Measurements from ENCODE around the gene TEPSIN.

The TEPSIN gene

DNA sequence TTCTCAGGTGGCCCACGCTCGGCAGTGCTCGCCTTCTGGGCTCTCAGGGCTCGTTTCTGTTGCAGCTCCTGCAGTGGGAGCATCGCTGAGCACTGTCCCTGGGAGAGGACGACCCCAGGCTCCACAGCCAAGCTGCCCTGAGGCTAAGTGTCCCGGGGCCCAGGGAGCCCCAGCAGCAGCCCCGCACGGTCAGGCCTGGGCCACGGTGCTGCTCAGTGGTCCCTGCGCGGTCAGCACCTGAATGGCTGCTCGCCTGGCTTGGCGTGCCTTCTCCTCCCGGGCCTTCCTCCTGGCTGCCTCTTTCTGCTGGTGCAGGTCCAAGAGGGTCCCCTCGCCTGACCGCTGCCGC is 39.4 kb downstream of the TEPSIN start:
- Histone ChIP-seq H3K27ac (replicated peaks) (no peak overlapping the region), H3K27me3 (ENCODE audit: insufficient read depth, poor library complexity, severe bottlenecking) (no peaks in the 10 kb centered on the region), H3K4me3 (replicated peaks; ENCODE audit: insufficient read depth, low read length) (no peak overlapping the region)
- TF ChIP-seq POLR2AphosphoS5 (IDR thresholded peaks at IDR 0.05; ENCODE audit: low read depth) (no peak), SPI1 (IDR thresholded peaks at IDR 0.05; ENCODE audit: borderline replicate concordance, low read depth) (no peak), GABPA (IDR thresholded peaks at IDR 0.05; ENCODE audit: low read depth) (no peak)
- TF ChIP-seq, protein P1, sequence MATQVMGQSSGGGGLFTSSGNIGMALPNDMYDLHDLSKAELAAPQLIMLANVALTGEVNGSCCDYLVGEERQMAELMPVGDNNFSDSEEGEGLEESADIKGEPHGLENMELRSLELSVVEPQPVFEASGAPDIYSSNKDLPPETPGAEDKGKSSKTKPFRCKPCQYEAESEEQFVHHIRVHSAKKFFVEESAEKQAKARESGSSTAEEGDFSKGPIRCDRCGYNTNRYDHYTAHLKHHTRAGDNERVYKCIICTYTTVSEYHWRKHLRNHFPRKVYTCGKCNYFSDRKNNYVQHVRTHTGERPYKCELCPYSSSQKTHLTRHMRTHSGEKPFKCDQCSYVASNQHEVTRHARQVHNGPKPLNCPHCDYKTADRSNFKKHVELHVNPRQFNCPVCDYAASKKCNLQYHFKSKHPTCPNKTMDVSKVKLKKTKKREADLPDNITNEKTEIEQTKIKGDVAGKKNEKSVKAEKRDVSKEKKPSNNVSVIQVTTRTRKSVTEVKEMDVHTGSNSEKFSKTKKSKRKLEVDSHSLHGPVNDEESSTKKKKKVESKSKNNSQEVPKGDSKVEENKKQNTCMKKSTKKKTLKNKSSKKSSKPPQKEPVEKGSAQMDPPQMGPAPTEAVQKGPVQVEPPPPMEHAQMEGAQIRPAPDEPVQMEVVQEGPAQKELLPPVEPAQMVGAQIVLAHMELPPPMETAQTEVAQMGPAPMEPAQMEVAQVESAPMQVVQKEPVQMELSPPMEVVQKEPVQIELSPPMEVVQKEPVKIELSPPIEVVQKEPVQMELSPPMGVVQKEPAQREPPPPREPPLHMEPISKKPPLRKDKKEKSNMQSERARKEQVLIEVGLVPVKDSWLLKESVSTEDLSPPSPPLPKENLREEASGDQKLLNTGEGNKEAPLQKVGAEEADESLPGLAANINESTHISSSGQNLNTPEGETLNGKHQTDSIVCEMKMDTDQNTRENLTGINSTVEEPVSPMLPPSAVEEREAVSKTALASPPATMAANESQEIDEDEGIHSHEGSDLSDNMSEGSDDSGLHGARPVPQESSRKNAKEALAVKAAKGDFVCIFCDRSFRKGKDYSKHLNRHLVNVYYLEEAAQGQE (IDR thresholded peaks at IDR 0.05; ENCODE audit: insufficient replicate concordance, low read depth), result no peak
- TF ChIP-seq, protein P2, sequence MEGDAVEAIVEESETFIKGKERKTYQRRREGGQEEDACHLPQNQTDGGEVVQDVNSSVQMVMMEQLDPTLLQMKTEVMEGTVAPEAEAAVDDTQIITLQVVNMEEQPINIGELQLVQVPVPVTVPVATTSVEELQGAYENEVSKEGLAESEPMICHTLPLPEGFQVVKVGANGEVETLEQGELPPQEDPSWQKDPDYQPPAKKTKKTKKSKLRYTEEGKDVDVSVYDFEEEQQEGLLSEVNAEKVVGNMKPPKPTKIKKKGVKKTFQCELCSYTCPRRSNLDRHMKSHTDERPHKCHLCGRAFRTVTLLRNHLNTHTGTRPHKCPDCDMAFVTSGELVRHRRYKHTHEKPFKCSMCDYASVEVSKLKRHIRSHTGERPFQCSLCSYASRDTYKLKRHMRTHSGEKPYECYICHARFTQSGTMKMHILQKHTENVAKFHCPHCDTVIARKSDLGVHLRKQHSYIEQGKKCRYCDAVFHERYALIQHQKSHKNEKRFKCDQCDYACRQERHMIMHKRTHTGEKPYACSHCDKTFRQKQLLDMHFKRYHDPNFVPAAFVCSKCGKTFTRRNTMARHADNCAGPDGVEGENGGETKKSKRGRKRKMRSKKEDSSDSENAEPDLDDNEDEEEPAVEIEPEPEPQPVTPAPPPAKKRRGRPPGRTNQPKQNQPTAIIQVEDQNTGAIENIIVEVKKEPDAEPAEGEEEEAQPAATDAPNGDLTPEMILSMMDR (IDR thresholded peaks at IDR 0.05; ENCODE audit: insufficient read depth, low read length), result no peak
- DNase-seq (ENCODE audit: low read depth in 1 of 2, low spot score in 1 of 2), result no peak

- TF ChIP-seq, protein P1 (IDR thresholded peaks at IDR 0.05; ENCODE audit: insufficient replicate concordance, low read depth), result no peak
- TF ChIP-seq SPI1 (IDR thresholded peaks at IDR 0.05; ENCODE audit: borderline replicate concordance, low read depth) (no peak), POLR2AphosphoS5 (IDR thresholded peaks at IDR 0.05; ENCODE audit: low read depth) (no peak), GABPA (IDR thresholded peaks at IDR 0.05; ENCODE audit: low read depth) (no peak)
- no peaks in the 10 kb centered on the region for H3K27me3 ChIP-seq (ENCODE audit: insufficient read depth, poor library complexity, severe bottlenecking)
- H3K4me3 ChIP-seq (replicated peaks; ENCODE audit: insufficient read depth, low read length), result no peak overlapping the region
- no peak for DNase-seq (ENCODE audit: low read depth in 1 of 2, low spot score in 1 of 2)
- H3K27ac ChIP-seq (replicated peaks), result no peak overlapping the region
These were observed 39.9 kb downstream of the TEPSIN start for GRCh38 chr17:81198826-81199481.

DNA sequence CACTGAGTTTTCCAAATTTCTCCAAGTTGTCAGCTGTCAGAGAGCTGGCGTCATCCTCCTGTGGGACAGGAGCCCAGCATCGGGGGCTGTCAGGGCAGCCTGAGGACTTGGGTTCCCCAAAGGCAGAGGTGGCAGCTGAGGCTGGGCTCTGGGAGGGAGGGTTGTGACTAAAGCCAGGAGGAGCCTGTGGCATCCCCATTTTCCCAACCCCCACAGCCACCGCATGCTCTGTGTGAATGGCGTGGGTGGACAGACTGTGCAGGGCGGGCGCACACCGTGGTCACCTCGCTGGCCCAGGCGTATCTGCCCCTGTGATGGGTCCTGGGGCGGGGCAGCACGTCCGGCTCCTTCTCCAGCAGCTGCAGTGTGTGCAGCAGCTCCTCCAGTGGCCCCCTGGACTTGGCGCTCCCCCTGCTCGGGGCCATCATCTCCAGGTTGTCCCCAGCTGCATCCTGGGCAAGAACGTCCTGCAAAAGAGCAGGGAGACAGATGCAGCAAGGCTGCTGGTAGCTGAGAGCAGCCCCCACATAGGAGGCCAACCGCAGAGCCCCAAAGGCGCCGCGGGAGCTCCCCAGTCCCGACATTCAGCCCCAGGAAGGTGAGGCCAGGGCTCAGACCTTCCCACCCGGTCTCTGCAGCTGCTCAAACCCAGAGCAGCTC is 40.9 kb downstream of the TEPSIN start:
- DNase-seq (ENCODE audit: low read depth in 1 of 2, low spot score in 1 of 2), result no peak
- no peak for TF ChIP-seq POLR2AphosphoS5 (IDR thresholded peaks at IDR 0.05; ENCODE audit: low read depth)
- TF ChIP-seq, protein P2 (IDR thresholded peaks at IDR 0.05; ENCODE audit: insufficient read depth, low read length), result no peak
- TF ChIP-seq GABPA (IDR thresholded peaks at IDR 0.05; ENCODE audit: low read depth), result no peak
- TF ChIP-seq SPI1 (IDR thresholded peaks at IDR 0.05; ENCODE audit: borderline replicate concordance, low read depth), result no peak
- TF ChIP-seq, protein P1 (IDR thresholded peaks at IDR 0.05; ENCODE audit: insufficient replicate concordance, low read depth), result no peak
- Histone ChIP-seq H3K27me3 (ENCODE audit: insufficient read depth, poor library complexity, severe bottlenecking) (no peaks in the 10 kb centered on the region), H3K4me3 (replicated peaks; ENCODE audit: insufficient read depth, low read length) (no peak overlapping the region), H3K27ac (replicated peaks) (no peak overlapping the region)
